ENCODE data around the gene GMNN. TPM values are rescaled to one million over a fixed set of nuclear protein-coding genes. Genes with fewer than 3 reads are reported as not detected.

The GMNN gene
- total RNA-seq, 1 experiment from 2014 or later = 44.6 TPM

DNA sequence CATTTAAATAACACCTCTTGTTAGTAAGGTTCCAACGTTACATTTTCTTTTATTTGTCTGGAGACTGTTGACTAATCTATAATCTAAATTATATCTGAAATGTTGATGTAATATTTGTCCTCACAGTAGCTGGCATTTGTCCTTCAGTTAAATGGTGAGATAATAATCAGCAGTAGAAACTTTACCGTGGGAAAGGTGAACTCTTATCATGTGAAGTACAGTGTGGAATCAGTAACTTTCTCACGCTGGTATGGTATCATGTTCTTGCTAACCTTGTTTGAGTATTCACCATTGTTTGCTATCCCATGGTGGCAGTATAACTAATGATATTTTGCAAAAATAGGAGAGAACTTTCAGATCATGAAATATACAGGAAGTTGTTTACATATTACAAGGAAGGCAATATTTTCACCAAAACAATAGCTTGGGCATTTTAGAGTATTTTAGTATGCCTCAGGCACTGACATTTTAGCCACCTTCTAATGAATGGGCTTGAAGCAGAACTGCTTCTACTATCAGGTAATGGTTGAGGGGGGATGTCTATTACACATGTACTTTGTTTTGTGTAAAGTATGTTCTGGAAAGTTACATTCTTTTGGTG, 4.8 kb downstream of the GMNN start:
- no peaks in the 10 kb centered on the region for H3K9me2 ChIP-seq (replicated peaks; ENCODE audit: low read length)
- H3K27me3 ChIP-seq (ENCODE audit: low read length) = no peaks in the 10 kb centered on the region
- H2AFZ ChIP-seq (ENCODE audit: low read length) = no peak overlapping the region
- no TSS peak for BruUV-seq (replicated peaks)
- H3K4me1 ChIP-seq (ENCODE audit: insufficient read depth, low read length) = peaks cover 28% of the 10 kb centered on the region
- ATAC-seq (no peak), DNase-seq (peak; percentile 31)
- H3K4me2 ChIP-seq (ENCODE audit: low read length) = peak overlapping the region; percentile 66
- no peak for TF ChIP-seq EZH2phosphoT487 (IDR thresholded peaks at IDR 0.05; ENCODE audit: borderline replicate concordance, low read length)
- TF ChIP-seq EZH2 (IDR thresholded peaks at IDR 0.05; ENCODE audit: low read length, unreplicated experiment) = no peak
- TF ChIP-seq, protein P1, sequence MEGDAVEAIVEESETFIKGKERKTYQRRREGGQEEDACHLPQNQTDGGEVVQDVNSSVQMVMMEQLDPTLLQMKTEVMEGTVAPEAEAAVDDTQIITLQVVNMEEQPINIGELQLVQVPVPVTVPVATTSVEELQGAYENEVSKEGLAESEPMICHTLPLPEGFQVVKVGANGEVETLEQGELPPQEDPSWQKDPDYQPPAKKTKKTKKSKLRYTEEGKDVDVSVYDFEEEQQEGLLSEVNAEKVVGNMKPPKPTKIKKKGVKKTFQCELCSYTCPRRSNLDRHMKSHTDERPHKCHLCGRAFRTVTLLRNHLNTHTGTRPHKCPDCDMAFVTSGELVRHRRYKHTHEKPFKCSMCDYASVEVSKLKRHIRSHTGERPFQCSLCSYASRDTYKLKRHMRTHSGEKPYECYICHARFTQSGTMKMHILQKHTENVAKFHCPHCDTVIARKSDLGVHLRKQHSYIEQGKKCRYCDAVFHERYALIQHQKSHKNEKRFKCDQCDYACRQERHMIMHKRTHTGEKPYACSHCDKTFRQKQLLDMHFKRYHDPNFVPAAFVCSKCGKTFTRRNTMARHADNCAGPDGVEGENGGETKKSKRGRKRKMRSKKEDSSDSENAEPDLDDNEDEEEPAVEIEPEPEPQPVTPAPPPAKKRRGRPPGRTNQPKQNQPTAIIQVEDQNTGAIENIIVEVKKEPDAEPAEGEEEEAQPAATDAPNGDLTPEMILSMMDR (conservative IDR thresholded peaks at IDR 0.05; ENCODE audit: low read depth, low read length) = no peak; the same call in 1 of the 2 replicates
- H3K36me3 ChIP-seq (ENCODE audit: low read depth, low read length) = peaks cover 47% of the 10 kb centered on the region
- intact Hi-C loops (cut with micrococcal nuclease) = loop anchor here (10.0 kb wide), 1 partner anchor 215 kb away; no protein-coding TSS in a partner anchor
- peaks cover 41% of the 10 kb centered on the region for H4K20me1 ChIP-seq (ENCODE audit: low read length)
- peaks cover 66% of the 10 kb centered on the region for H3K79me2 ChIP-seq (ENCODE audit: low read length)
- no peaks in the 10 kb centered on the region for H3F3A ChIP-seq (ENCODE audit: low read length, unreplicated experiment)
- H3K27ac ChIP-seq (ENCODE audit: low read length) = peak overlapping the region; percentile 74
- CTCF ChIA-PET = no interaction called here
- no peaks in the 10 kb centered on the region for H3K9me3 ChIP-seq (ENCODE audit: low read length)
- POLR2A ChIA-PET (ENCODE audit: unreplicated experiment) = no interaction called here
- 0 out of 2 replicates have a peak overlapping the region, but pooled peaks have one; percentile 42 for H3K4me3 ChIP-seq (ENCODE audit: low read length)
- H3K9ac ChIP-seq (ENCODE audit: low read length) = peak overlapping the region; percentile 47

DNA sequence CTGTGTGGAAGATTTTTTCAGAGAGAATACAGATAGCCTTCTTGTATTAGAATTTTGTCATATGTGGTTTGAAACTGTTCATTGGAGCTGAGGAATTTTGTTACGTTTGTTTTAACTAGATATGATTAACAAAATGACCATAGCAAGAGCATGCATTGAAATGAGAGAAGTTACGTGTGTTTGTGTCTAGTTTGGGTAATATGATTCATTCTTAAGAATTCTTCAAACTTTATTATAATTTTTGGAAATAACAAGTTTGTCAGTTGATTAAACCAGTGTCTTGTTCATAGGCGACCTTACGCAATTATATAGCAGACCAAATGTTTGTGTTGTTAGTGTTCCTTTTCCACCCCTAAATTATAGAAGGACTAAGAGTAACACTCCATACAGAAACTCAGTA, 5.5 kb downstream of the GMNN start:
- H3K9me3 ChIP-seq (ENCODE audit: low read length) = no peaks in the 10 kb centered on the region
- no TSS peak for BruUV-seq (replicated peaks)
- H3K4me2 ChIP-seq (ENCODE audit: low read length) = 0 out of 2 replicates have a peak overlapping the region, but pooled peaks have one; percentile 1
- no peaks in the 10 kb centered on the region for H3F3A ChIP-seq (ENCODE audit: low read length, unreplicated experiment)
- peak overlapping the region; percentile 74 for H3K27ac ChIP-seq (ENCODE audit: low read length)
- ATAC-seq (no peak), DNase-seq (no peak)
- H4K20me1 ChIP-seq (ENCODE audit: low read length) = peaks cover 41% of the 10 kb centered on the region
- H3K4me3 ChIP-seq (ENCODE audit: low read length) = no peak overlapping the region
- intact Hi-C loops (cut with micrococcal nuclease) = no loop called here
- CTCF ChIA-PET = no interaction called here
- peaks cover 54% of the 10 kb centered on the region for H3K36me3 ChIP-seq (ENCODE audit: low read depth, low read length)
- H3K27me3 ChIP-seq (ENCODE audit: low read length) = no peaks in the 10 kb centered on the region
- H3K9ac ChIP-seq (ENCODE audit: low read length) = 0 out of 2 replicates have a peak overlapping the region, but pooled peaks have one; percentile 47
- H3K79me2 ChIP-seq (ENCODE audit: low read length) = peaks cover 62% of the 10 kb centered on the region
- peaks cover 28% of the 10 kb centered on the region for H3K4me1 ChIP-seq (ENCODE audit: insufficient read depth, low read length)
- POLR2A ChIA-PET (ENCODE audit: unreplicated experiment) = no interaction called here
- TF ChIP-seq, protein P1 (conservative IDR thresholded peaks at IDR 0.05; ENCODE audit: low read depth, low read length) = no peak
- TF ChIP-seq EZH2phosphoT487 (IDR thresholded peaks at IDR 0.05; ENCODE audit: borderline replicate concordance, low read length) = no peak
- TF ChIP-seq EZH2 (IDR thresholded peaks at IDR 0.05; ENCODE audit: low read length, unreplicated experiment) = no peak
- no peak overlapping the region for H2AFZ ChIP-seq (ENCODE audit: low read length)
- no peaks in the 10 kb centered on the region for H3K9me2 ChIP-seq (replicated peaks; ENCODE audit: low read length)

DNA sequence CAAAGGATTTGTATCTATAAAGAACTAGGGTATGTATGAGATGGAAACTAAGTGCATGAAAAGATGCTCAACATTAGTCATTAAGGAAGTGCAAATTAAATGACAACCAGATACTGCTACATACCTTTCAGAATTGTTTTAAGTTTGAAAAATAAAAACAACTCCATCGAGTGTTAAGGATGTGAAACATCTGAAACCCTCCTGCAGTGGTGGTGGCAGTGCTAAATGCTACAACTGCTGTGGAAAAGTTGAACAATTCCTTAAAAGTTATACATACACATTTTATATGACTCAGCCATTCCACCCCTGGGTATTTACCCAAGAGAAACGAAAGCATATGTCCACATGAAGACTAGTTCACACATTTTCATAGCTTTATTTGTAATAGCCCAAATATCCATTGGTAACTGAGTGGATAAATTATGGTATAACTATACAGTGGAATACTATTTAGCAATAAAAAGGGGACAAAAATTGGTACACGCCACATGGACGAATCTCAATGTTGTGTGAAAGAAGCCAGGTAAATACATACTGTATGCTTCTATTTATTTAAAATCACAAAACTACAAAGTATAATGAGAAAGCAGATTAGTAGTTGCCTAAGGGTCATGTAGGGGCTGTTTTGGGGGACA, 13.4 kb downstream of the GMNN start:
- TF ChIP-seq EZH2phosphoT487 (IDR thresholded peaks at IDR 0.05; ENCODE audit: borderline replicate concordance, low read length) (no peak), EZH2 (IDR thresholded peaks at IDR 0.05; ENCODE audit: low read length, unreplicated experiment) (no peak)
- TF ChIP-seq, protein P1 (conservative IDR thresholded peaks at IDR 0.05; ENCODE audit: low read depth, low read length) = no peak
- Histone ChIP-seq H4K20me1 (ENCODE audit: low read length) (no peaks in the 10 kb centered on the region), H3K9me2 (replicated peaks; ENCODE audit: low read length) (no peaks in the 10 kb centered on the region), H3K27ac (ENCODE audit: low read length) (no peak overlapping the region), H2AFZ (ENCODE audit: low read length) (no peak overlapping the region), H3K4me2 (ENCODE audit: low read length) (no peak overlapping the region), H3K79me2 (ENCODE audit: low read length) (0 out of 2 replicates have a peak, but pooled peaks cover under 1% of the 10 kb centered on the region), H3K9me3 (ENCODE audit: low read length) (no peaks in the 10 kb centered on the region), H3K4me1 (ENCODE audit: insufficient read depth, low read length) (0 out of 2 replicates have a peak, but pooled peaks cover 6% of the 10 kb centered on the region), H3F3A (ENCODE audit: low read length, unreplicated experiment) (no peaks in the 10 kb centered on the region), H3K36me3 (ENCODE audit: low read depth, low read length) (peaks cover 43% of the 10 kb centered on the region), H3K27me3 (ENCODE audit: low read length) (no peaks in the 10 kb centered on the region), H3K9ac (ENCODE audit: low read length) (no peak overlapping the region), H3K4me3 (ENCODE audit: low read length) (no peak overlapping the region)
- ChIA-PET POLR2A (ENCODE audit: unreplicated experiment) (no interaction called here), CTCF (interaction anchor here (0.7 kb wide), 1 partner anchor 238 kb away, joined by 4 read pairs; no protein-coding TSS in a partner anchor)
- intact Hi-C loops (cut with micrococcal nuclease) = no loop called here
- peak; percentile 59 for DNase-seq
- TSS peak; percentile 18 for BruUV-seq (replicated peaks)
- ATAC-seq = peak; percentile 76
